HEK293 (cell line): ENCODE results near the gene IKZF4.

Experiments
- EGR2 ChIP-seq: fragments of 450-650 bp; formaldehyde crosslinking; IDR thresholded peaks from 2 replicates; pipeline ENCODE4 v1.5.1; 2016; ENCODE audit warnings: low read depth, missing biosample characterization, missing genetic modification characterization
- KLF9 ChIP-seq: fragments of 450-650 bp; formaldehyde crosslinking; IDR thresholded peaks from 2 replicates; pipeline ENCODE4 v1.5.1; 2016; ENCODE audit warnings: missing biosample characterization, missing genetic modification characterization, low read depth
- MZF1 ChIP-seq: fragments of 450-650 bp; formaldehyde crosslinking; IDR thresholded peaks from 2 replicates; pipeline ENCODE4 v1.5.1; 2017; ENCODE audit warnings: missing biosample characterization, missing genetic modification characterization, borderline replicate concordance
- SP3 ChIP-seq: fragments of 450-650 bp; formaldehyde crosslinking; IDR thresholded peaks from 2 replicates; pipeline ENCODE4 v1.5.1; 2016; ENCODE audit warnings: missing biosample characterization, missing genetic modification characterization
- ZBTB8A ChIP-seq: fragments of 450-650 bp; formaldehyde crosslinking; IDR thresholded peaks from 2 replicates; pipeline ENCODE4 v1.5.1; 2016; ENCODE audit warnings: missing biosample characterization, missing genetic modification characterization
- ZNF146 ChIP-seq: fragments of 450-650 bp; formaldehyde crosslinking; IDR thresholded peaks from 2 replicates; pipeline ENCODE4 v1.5.1; 2016; ENCODE audit warnings: missing biosample characterization, missing genetic modification characterization
- ZNF335 ChIP-seq: fragments of 450-650 bp; formaldehyde crosslinking; conservative IDR thresholded peaks from 2 replicates; pipeline ENCODE4 v1.5.1; 2016; ENCODE audit warnings: missing biosample characterization, missing genetic modification characterization
- ZNF341 ChIP-seq: fragments of 450-650 bp; formaldehyde crosslinking; IDR thresholded peaks from 2 replicates; pipeline ENCODE4; 2016; ENCODE audit warnings: low read depth, missing biosample characterization, missing genetic modification characterization
- ZNF394 ChIP-seq: fragments of 450-650 bp; formaldehyde crosslinking; IDR thresholded peaks from 2 replicates; pipeline ENCODE4 v1.5.1; 2016; ENCODE audit warnings: missing biosample characterization, missing genetic modification characterization, mild to moderate bottlenecking, moderate library complexity, borderline replicate concordance
- ZNF423 ChIP-seq: fragments of 450-650 bp; formaldehyde crosslinking; IDR thresholded peaks from 2 replicates; pipeline ENCODE4 v1.5.1; 2016; ENCODE audit warnings: missing biosample characterization, missing genetic modification characterization
- ZNF433 ChIP-seq: fragments of 450-650 bp; formaldehyde crosslinking; IDR thresholded peaks from 2 replicates; pipeline ENCODE4 v1.5.1; 2016; ENCODE audit warnings: missing biosample characterization, missing genetic modification characterization, low read depth
- ZNF510 ChIP-seq: fragments of 450-650 bp; formaldehyde crosslinking; IDR thresholded peaks from 2 replicates; pipeline ENCODE4 v1.5.1; 2018; ENCODE audit warnings: mild to moderate bottlenecking, missing genetic modification characterization, missing biosample characterization; ENCODE audit not compliant: insufficient replicate concordance
- ZNF658 ChIP-seq: fragments of 450-650 bp; formaldehyde crosslinking; IDR thresholded peaks from 2 replicates; pipeline ENCODE4; 2016; ENCODE audit warnings: missing biosample characterization, missing genetic modification characterization
- ZNF785 ChIP-seq: fragments of 450-650 bp; formaldehyde crosslinking; IDR thresholded peaks from 2 replicates; pipeline ENCODE4 v1.5.1; 2016; ENCODE audit warnings: missing biosample characterization, missing genetic modification characterization
- TF ChIP-seq, protein P1 (sequence below): fragments of 450-650 bp; formaldehyde crosslinking; IDR thresholded peaks from 2 replicates; pipeline ENCODE4 v1.5.1; 2016; ENCODE audit warnings: missing biosample characterization, missing genetic modification characterization
- TF ChIP-seq, protein P2 (sequence below): fragments of 450-650 bp; formaldehyde crosslinking; IDR thresholded peaks from 2 replicates; pipeline ENCODE4 v1.5.1; 2016; ENCODE audit warnings: missing biosample characterization, missing genetic modification characterization
- TF ChIP-seq, protein P3 (sequence below): fragments of 450-650 bp; formaldehyde crosslinking; IDR thresholded peaks from 2 replicates; pipeline ENCODE4 v1.5.1; 2016; ENCODE audit warnings: missing biosample characterization, missing genetic modification characterization
- TF ChIP-seq, protein P4 (sequence below): fragments of 450-650 bp; formaldehyde crosslinking; IDR thresholded peaks from 2 replicates; pipeline ENCODE4 v1.5.1; 2017; ENCODE audit warnings: missing biosample characterization, missing genetic modification characterization
- TF ChIP-seq, protein P5 (sequence below): fragments of 450-650 bp; formaldehyde crosslinking; optimal IDR thresholded peaks from 2 replicates; pipeline ENCODE3; 2016; ENCODE audit warnings: missing biosample characterization, mild to moderate bottlenecking, missing genetic modification characterization
- TF ChIP-seq, protein P6 (sequence below): fragments of 450-650 bp; formaldehyde crosslinking; IDR thresholded peaks from 2 replicates; pipeline ENCODE4 v1.5.0; 2017; ENCODE audit warnings: missing biosample characterization, missing genetic modification characterization, borderline replicate concordance
- TF ChIP-seq, protein P7 (sequence below): fragments of 450-650 bp; formaldehyde crosslinking; IDR thresholded peaks from 2 replicates; pipeline ENCODE4 v1.5.1; 2016; ENCODE audit warnings: missing biosample characterization, missing genetic modification characterization, borderline replicate concordance
- TF ChIP-seq, protein P8 (sequence below): fragments of 450-650 bp; formaldehyde crosslinking; IDR thresholded peaks from 2 replicates; pipeline ENCODE4 v1.5.1; 2016; ENCODE audit warnings: missing biosample characterization, missing genetic modification characterization

Gene IKZF4

DNA sequence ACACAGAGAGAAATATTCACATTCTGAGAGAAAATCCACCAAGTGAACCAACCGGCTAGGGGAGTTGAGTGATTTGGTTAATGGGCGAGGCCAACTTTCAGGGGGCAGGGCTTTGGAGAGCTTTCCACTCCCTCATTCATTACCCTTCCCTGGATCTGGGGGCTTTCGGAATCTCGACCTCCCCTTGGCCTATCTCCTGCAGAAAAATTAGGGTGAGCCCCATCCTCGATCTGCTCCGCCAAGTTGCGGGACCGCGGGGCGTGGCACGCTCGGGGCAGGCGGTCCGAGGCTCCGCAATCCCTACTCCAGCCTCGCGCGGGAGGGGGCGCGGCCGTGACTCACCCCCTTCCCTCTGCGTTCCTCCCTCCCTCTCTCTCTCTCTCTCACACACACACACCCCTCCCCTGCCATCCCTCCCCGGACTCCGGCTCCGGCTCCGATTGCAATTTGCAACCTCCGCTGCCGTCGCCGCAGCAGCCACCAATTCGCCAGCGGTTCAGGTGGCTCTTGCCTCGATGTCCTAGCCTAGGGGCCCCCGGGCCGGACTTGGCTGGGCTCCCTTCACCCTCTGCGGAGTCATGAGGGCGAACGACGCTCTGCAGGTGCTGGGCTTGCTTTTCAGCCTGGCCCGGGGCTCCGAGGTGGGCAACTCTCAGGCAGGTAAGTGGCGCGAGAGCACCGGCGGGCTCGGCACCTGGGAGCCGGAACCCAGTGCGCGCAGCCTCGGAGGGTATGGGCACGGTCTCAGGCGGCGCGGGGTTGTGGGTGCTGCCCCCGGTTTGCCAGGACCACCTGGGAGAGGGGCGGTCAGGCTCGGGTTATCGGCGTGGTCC, 59.1 kb downstream of the IKZF4 start, which contains the start of gene ERBB3 (continued):
- TF ChIP-seq, protein P1, sequence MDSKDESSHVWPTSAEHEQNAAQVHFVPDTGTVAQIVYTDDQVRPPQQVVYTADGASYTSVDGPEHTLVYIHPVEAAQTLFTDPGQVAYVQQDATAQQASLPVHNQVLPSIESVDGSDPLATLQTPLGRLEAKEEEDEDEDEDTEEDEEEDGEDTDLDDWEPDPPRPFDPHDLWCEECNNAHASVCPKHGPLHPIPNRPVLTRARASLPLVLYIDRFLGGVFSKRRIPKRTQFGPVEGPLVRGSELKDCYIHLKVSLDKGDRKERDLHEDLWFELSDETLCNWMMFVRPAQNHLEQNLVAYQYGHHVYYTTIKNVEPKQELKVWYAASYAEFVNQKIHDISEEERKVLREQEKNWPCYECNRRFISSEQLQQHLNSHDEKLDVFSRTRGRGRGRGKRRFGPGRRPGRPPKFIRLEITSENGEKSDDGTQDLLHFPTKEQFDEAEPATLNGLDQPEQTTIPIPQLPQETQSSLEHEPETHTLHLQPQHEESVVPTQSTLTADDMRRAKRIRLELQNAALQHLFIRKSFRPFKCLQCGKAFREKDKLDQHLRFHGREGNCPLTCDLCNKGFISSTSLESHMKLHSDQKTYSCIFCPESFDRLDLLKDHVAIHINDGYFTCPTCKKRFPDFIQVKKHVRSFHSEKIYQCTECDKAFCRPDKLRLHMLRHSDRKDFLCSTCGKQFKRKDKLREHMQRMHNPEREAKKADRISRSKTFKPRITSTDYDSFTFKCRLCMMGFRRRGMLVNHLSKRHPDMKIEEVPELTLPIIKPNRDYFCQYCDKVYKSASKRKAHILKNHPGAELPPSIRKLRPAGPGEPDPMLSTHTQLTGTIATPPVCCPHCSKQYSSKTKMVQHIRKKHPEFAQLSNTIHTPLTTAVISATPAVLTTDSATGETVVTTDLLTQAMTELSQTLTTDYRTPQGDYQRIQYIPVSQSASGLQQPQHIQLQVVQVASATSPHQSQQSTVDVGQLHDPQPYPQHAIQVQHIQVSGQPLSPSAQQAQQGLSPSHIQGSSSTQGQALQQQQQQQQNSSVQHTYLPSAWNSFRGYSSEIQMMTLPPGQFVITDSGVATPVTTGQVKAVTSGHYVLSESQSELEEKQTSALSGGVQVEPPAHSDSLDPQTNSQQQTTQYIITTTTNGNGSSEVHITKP (tag by site-specific recombination) = peak; percentile 99
- TF ChIP-seq ZNF423 (tag by site-specific recombination) (peak; percentile 51; the same call in 1 of the 2 replicates), MZF1 (tag by site-specific recombination) (peak; percentile 92), ZNF146 (tag by site-specific recombination) (no peak), KLF9 (tag by site-specific recombination) (peak; percentile 100), ZNF785 (tag by site-specific recombination) (peak; percentile 80), ZNF658 (tag by site-specific recombination) (no peak), ZNF341 (tag by site-specific recombination) (peak; percentile 92), ZNF394 (tag by site-specific recombination) (peak; percentile 57; the same call in 1 of the 2 replicates), ZNF510 (tag by site-specific recombination) (no peak), ZNF433 (tag by site-specific recombination) (no peak), ZBTB8A (tag by site-specific recombination) (peak; percentile 79), SP3 (tag by site-specific recombination) (peak; percentile 96), ZNF335 (tag by site-specific recombination) (peak; percentile 82), EGR2 (tag by site-specific recombination) (peak; percentile 77)
- TF ChIP-seq, protein P2, sequence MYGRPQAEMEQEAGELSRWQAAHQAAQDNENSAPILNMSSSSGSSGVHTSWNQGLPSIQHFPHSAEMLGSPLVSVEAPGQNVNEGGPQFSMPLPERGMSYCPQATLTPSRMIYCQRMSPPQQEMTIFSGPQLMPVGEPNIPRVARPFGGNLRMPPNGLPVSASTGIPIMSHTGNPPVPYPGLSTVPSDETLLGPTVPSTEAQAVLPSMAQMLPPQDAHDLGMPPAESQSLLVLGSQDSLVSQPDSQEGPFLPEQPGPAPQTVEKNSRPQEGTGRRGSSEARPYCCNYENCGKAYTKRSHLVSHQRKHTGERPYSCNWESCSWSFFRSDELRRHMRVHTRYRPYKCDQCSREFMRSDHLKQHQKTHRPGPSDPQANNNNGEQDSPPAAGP (tag by site-specific recombination) = peak; percentile 98
- TF ChIP-seq, protein P3, sequence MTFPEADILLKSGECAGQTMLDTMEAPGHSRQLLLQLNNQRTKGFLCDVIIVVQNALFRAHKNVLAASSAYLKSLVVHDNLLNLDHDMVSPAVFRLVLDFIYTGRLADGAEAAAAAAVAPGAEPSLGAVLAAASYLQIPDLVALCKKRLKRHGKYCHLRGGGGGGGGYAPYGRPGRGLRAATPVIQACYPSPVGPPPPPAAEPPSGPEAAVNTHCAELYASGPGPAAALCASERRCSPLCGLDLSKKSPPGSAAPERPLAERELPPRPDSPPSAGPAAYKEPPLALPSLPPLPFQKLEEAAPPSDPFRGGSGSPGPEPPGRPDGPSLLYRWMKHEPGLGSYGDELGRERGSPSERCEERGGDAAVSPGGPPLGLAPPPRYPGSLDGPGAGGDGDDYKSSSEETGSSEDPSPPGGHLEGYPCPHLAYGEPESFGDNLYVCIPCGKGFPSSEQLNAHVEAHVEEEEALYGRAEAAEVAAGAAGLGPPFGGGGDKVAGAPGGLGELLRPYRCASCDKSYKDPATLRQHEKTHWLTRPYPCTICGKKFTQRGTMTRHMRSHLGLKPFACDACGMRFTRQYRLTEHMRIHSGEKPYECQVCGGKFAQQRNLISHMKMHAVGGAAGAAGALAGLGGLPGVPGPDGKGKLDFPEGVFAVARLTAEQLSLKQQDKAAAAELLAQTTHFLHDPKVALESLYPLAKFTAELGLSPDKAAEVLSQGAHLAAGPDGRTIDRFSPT (tag by site-specific recombination) = peak; percentile 93
- TF ChIP-seq, protein P4, sequence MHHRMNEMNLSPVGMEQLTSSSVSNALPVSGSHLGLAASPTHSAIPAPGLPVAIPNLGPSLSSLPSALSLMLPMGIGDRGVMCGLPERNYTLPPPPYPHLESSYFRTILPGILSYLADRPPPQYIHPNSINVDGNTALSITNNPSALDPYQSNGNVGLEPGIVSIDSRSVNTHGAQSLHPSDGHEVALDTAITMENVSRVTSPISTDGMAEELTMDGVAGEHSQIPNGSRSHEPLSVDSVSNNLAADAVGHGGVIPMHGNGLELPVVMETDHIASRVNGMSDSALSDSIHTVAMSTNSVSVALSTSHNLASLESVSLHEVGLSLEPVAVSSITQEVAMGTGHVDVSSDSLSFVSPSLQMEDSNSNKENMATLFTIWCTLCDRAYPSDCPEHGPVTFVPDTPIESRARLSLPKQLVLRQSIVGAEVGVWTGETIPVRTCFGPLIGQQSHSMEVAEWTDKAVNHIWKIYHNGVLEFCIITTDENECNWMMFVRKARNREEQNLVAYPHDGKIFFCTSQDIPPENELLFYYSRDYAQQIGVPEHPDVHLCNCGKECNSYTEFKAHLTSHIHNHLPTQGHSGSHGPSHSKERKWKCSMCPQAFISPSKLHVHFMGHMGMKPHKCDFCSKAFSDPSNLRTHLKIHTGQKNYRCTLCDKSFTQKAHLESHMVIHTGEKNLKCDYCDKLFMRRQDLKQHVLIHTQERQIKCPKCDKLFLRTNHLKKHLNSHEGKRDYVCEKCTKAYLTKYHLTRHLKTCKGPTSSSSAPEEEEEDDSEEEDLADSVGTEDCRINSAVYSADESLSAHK (tag by site-specific recombination) = peak; percentile 88
- TF ChIP-seq, protein P5, sequence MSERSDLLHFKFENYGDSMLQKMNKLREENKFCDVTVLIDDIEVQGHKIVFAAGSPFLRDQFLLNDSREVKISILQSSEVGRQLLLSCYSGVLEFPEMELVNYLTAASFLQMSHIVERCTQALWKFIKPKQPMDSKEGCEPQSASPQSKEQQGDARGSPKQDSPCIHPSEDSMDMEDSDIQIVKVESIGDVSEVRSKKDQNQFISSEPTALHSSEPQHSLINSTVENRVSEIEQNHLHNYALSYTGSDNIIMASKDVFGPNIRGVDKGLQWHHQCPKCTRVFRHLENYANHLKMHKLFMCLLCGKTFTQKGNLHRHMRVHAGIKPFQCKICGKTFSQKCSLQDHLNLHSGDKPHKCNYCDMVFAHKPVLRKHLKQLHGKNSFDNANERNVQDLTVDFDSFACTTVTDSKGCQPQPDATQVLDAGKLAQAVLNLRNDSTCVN (tag by site-specific recombination) = peak; percentile 91
- TF ChIP-seq, protein P6, sequence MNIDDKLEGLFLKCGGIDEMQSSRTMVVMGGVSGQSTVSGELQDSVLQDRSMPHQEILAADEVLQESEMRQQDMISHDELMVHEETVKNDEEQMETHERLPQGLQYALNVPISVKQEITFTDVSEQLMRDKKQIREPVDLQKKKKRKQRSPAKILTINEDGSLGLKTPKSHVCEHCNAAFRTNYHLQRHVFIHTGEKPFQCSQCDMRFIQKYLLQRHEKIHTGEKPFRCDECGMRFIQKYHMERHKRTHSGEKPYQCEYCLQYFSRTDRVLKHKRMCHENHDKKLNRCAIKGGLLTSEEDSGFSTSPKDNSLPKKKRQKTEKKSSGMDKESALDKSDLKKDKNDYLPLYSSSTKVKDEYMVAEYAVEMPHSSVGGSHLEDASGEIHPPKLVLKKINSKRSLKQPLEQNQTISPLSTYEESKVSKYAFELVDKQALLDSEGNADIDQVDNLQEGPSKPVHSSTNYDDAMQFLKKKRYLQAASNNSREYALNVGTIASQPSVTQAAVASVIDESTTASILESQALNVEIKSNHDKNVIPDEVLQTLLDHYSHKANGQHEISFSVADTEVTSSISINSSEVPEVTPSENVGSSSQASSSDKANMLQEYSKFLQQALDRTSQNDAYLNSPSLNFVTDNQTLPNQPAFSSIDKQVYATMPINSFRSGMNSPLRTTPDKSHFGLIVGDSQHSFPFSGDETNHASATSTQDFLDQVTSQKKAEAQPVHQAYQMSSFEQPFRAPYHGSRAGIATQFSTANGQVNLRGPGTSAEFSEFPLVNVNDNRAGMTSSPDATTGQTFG (tag by site-specific recombination) = no peak; the same call in 1 of the 2 replicates
- TF ChIP-seq, protein P7, sequence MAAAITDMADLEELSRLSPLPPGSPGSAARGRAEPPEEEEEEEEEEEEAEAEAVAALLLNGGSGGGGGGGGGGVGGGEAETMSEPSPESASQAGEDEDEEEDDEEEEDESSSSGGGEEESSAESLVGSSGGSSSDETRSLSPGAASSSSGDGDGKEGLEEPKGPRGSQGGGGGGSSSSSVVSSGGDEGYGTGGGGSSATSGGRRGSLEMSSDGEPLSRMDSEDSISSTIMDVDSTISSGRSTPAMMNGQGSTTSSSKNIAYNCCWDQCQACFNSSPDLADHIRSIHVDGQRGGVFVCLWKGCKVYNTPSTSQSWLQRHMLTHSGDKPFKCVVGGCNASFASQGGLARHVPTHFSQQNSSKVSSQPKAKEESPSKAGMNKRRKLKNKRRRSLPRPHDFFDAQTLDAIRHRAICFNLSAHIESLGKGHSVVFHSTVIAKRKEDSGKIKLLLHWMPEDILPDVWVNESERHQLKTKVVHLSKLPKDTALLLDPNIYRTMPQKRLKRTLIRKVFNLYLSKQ (tag by site-specific recombination) = no peak
- TF ChIP-seq, protein P8, sequence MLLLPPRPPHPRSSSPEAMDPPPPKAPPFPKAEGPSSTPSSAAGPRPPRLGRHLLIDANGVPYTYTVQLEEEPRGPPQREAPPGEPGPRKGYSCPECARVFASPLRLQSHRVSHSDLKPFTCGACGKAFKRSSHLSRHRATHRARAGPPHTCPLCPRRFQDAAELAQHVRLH (tag by site-specific recombination) = peak; percentile 89
